Measurements from ENCODE around the gene MYCBPAP. TPM values are rescaled to one million over a fixed set of nuclear protein-coding genes. Genes with fewer than 3 reads are reported as not detected.

MYCBPAP gene
- total and polyA plus RNA-seq, 2 donors (not counting 1 experiment from before 2014, with no cell fraction given): 0.16 to 3.0 TPM

GRCh38 chr17:50487213-50488096 lies 20.8 kb upstream of the MYCBPAP start:
- no peaks in the 10 kb centered on the region for H4K20me1 ChIP-seq (ENCODE audit: control insufficient read depth, extremely low read depth, insufficient read depth, low read length)
- H3K27me3 ChIP-seq (ENCODE audit: control insufficient read depth, insufficient read depth, low read length): no peaks in the 10 kb centered on the region
- TF ChIP-seq CTCF (conservative IDR thresholded peaks at IDR 0.05 in 1 of 2, IDR thresholded peaks at IDR 0.05 in 1 of 2; ENCODE audit: low read depth in 1 of 2, low read length in 2 of 2) (no peak), EZH2 (IDR thresholded peaks at IDR 0.05; ENCODE audit: low read length, missing control alignments) (no peak)
- no peak overlapping the region for H3K4me3 ChIP-seq (replicated peaks in 1 of 4; ENCODE audit: control extremely low read depth in 1 of 4, insufficient read depth in 1 of 4, low read depth in 3 of 4, low read length in 4 of 4)
- no peak overlapping the region for H3K4me2 ChIP-seq (ENCODE audit: extremely low read depth, insufficient read depth, low read length)
- no peaks in the 10 kb centered on the region for H3K9me3 ChIP-seq (ENCODE audit: control insufficient read depth, insufficient read depth, low read depth, low read length)
- no peak overlapping the region for H3K27ac ChIP-seq (ENCODE audit: insufficient read depth, low read length)
- H3K79me2 ChIP-seq (ENCODE audit: control insufficient read depth, insufficient read depth, low read length): no peaks in the 10 kb centered on the region
- H3K4me1 ChIP-seq (ENCODE audit: control insufficient read depth, extremely low read depth, insufficient read depth, low read length): peaks cover 5% of the 10 kb centered on the region
- H3K9ac ChIP-seq (ENCODE audit: insufficient read depth, low read length): no peak overlapping the region
- no peak overlapping the region for H2AFZ ChIP-seq (ENCODE audit: low read length)
- H3K36me3 ChIP-seq (ENCODE audit: control insufficient read depth, insufficient read depth, low read length): peaks cover 5% of the 10 kb centered on the region
- peak in 1 of 2 donors; percentile 24 for DNase-seq (ENCODE audit: low read depth in 2 of 2)

GRCh38 chr17:50488880-50489279 lies 19.4 kb upstream of the MYCBPAP start:
- H3K9me3 ChIP-seq (ENCODE audit: control insufficient read depth, insufficient read depth, low read depth, low read length): no peaks in the 10 kb centered on the region
- no peak overlapping the region for H3K4me2 ChIP-seq (ENCODE audit: extremely low read depth, insufficient read depth, low read length)
- peaks cover 4% of the 10 kb centered on the region for H3K36me3 ChIP-seq (ENCODE audit: control insufficient read depth, insufficient read depth, low read length)
- no peaks in the 10 kb centered on the region for H3K4me1 ChIP-seq (ENCODE audit: control insufficient read depth, extremely low read depth, insufficient read depth, low read length)
- H3K27me3 ChIP-seq (ENCODE audit: control insufficient read depth, insufficient read depth, low read length): no peaks in the 10 kb centered on the region
- H3K27ac ChIP-seq (ENCODE audit: insufficient read depth, low read length): no peak overlapping the region
- TF ChIP-seq CTCF (conservative IDR thresholded peaks at IDR 0.05 in 1 of 2, IDR thresholded peaks at IDR 0.05 in 1 of 2; ENCODE audit: low read depth in 1 of 2, low read length in 2 of 2) (no peak), EZH2 (IDR thresholded peaks at IDR 0.05; ENCODE audit: low read length, missing control alignments) (no peak)
- DNase-seq (ENCODE audit: low read depth in 2 of 2): no peak
- no peaks in the 10 kb centered on the region for H4K20me1 ChIP-seq (ENCODE audit: control insufficient read depth, extremely low read depth, insufficient read depth, low read length)
- H2AFZ ChIP-seq (ENCODE audit: low read length): no peak overlapping the region
- no peak overlapping the region for H3K4me3 ChIP-seq (replicated peaks in 1 of 4; ENCODE audit: control extremely low read depth in 1 of 4, insufficient read depth in 1 of 4, low read depth in 3 of 4, low read length in 4 of 4)
- no peaks in the 10 kb centered on the region for H3K79me2 ChIP-seq (ENCODE audit: control insufficient read depth, insufficient read depth, low read length)
- no peak overlapping the region for H3K9ac ChIP-seq (ENCODE audit: insufficient read depth, low read length)

- TF ChIP-seq EZH2 (IDR thresholded peaks at IDR 0.05; ENCODE audit: low read length, missing control alignments) (no peak), CTCF (conservative IDR thresholded peaks at IDR 0.05 in 1 of 2, IDR thresholded peaks at IDR 0.05 in 1 of 2; ENCODE audit: low read depth in 1 of 2, low read length in 2 of 2) (no peak)
- no peaks in the 10 kb centered on the region for H3K27me3 ChIP-seq (ENCODE audit: control insufficient read depth, insufficient read depth, low read length)
- no peaks in the 10 kb centered on the region for H3K79me2 ChIP-seq (ENCODE audit: control insufficient read depth, insufficient read depth, low read length)
- H3K4me1 ChIP-seq (ENCODE audit: control insufficient read depth, extremely low read depth, insufficient read depth, low read length): no peaks in the 10 kb centered on the region
- H2AFZ ChIP-seq (ENCODE audit: low read length): no peak overlapping the region
- no peak overlapping the region for H3K4me3 ChIP-seq (replicated peaks in 1 of 4; ENCODE audit: control extremely low read depth in 1 of 4, insufficient read depth in 1 of 4, low read depth in 3 of 4, low read length in 4 of 4)
- no peak overlapping the region for H3K27ac ChIP-seq (ENCODE audit: insufficient read depth, low read length)
- no peak for DNase-seq (ENCODE audit: low read depth in 2 of 2)
- H3K4me2 ChIP-seq (ENCODE audit: extremely low read depth, insufficient read depth, low read length): no peak overlapping the region
- no peaks in the 10 kb centered on the region for H3K36me3 ChIP-seq (ENCODE audit: control insufficient read depth, insufficient read depth, low read length)
- H3K9me3 ChIP-seq (ENCODE audit: control insufficient read depth, insufficient read depth, low read depth, low read length): no peaks in the 10 kb centered on the region
- H3K9ac ChIP-seq (ENCODE audit: insufficient read depth, low read length): no peak overlapping the region
- no peaks in the 10 kb centered on the region for H4K20me1 ChIP-seq (ENCODE audit: control insufficient read depth, extremely low read depth, insufficient read depth, low read length)
Measured at GRCh38 chr17:50491505-50491904, 16.7 kb upstream of the MYCBPAP start.
